ELF-1 (cell line): ENCODE measurements around the gene GABRR3.

Experiments
- DNase-seq: peaks from one replicate; pipeline ENCODE4 v3.0.0-alpha.2; 2016; ENCODE audit warnings: low read depth, low spot score

GABRR3 gene

DNA sequence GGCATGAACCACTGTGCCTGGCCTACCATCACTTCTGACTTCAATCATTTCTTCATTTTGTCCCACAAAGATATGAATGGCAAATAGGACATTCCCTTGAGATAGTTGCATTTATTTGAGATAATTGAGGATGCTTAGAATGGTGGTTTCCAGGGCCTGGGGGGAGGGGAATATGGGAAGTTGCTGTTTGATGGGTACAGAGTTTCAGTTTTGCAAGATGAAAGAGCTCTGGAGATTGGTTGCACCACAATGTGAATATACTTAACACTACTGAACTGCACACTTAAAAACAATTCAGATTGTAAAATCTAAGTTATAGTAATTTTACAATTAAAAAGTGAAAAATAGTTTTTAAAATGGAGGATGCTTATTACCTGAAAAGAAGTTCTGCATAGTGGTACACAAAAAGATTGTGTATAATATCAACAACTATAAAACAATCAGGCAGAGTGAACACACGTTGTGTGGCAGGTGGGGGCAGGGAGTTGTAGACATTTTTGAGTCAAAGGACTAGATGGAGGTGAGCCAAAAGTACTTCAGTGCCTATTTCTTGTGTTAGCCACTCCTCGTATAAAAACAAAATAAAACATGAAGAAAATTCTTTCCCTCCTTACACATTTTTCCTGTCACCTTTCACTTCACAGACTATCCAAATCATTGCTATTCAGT is 44.4 kb downstream of the GABRR3 start:
- DNase-seq = no peak

DNA sequence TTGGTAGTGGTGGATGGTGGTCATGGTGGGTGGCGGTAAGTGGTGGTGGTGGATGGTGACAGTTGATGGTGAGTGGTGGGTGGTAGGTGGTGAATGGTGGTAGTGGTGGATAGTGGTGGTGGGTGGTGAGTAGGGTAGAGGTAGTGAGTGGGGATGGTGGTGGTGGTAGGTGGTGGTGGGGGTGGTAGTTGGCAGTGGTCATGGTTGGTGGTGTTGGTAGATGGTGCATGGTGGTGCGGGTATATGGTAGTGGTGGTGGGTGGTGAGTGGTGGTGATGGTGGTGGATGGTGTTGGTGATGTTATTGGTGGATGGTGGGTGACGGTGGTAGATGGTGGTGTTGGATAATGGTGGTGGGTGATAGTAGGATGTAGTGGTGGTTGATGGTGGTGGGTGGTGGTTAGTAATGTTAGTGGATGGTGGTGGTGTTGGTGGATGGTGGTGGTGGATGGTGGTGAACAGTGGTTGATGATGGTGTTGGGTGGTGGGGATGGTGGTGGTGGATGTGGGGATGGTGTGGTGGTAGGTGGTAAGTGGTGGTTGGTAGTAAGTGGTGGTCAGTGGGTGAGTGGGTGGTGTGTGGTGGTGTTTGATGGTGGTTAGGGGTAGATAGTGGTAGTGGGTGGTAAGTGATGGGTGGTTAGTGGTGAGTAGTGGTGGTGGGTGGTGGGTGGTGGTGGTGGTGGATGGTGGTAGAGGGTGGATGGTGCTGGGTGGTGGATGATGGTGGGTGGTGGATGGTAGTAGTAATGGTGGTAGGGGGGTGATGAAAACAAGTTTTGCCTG is 46.1 kb downstream of the GABRR3 start:
- DNase-seq = no peak

DNA sequence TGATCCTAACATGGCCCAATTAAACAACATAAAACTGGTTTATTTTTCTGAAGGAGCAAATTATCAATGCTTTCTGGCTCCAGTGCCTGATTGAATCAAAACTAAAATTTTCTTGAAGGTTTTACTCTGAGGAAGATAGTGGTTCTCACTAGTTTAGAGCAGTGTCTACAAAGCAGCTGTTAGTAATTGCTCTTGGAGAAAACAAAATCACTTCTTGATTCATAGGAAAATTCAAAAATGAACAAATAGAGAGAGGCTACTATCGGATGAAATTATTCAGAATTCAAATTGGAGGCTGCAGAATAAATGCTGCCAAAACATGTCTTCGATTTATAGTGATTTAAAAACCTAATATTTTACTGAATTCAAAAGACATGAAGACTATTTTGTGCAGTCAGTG is 47.8 kb downstream of the GABRR3 start:
- DNase-seq = no peak

DNA sequence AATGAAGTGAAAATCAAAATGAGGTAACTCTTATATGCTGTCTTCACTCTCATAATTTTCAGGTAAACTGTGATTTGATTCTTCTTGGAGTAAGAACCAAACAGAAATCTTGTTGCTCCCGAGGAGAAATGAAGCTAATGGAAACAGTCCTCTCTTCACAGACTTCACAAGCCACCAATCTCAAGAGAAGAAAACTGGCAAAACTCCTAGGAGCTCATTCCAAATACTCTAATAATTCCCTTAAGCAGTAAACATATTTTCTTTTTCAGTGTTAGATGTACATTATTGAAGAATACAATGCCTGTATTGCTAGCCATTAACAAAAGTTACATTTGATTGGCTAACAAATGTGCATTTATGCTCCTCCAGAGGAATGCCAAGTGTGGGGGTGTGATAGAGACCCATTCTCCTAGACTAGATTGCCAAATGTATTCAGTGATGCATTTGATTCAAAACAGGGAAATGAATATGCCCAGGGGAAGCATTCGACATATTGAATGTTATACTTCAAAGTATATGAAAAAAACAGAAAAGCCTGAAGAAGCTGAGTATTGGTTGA is 51.1 kb downstream of the GABRR3 start:
- DNase-seq = no peak

DNA sequence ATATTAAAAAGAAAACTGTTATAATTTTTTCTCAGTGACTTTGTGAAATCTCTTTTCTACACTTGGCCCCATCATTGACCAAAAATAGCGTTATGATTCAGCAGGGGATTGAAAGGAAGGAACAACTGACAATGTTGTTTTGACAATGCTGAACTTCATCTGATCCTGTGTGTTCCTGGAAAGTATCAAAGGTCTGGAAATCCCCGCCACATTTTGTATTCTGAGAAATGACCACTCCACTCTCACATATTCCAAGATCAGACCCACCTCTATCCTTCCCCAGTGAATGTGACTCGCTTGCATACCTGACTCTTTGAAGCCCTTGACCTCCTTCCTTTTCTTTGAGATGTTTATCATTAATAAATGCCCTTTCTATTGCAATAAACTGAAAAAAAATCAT is 53.2 kb downstream of the GABRR3 start:
- DNase-seq = no peak

DNA sequence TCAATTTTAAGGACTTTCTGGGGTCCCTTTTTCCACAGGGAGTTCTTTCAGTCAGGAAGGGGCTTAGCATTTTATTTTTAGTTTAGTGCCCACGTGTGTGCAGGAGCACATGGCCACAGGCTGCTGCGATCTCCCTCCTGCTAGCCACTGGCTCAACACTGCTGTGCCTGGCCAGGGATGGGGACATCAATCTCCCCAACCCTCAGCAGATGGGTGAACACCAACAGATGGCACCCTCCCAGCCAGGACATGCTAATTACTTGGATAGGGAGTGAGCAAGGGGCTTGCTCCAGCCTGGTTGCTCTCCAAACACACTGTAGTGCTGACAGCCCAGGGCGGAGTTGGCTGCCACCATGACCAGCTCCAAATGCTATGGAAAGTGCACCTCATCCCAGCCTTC is 55.5 kb downstream of the GABRR3 start:
- peak; percentile 49 for DNase-seq

DNA sequence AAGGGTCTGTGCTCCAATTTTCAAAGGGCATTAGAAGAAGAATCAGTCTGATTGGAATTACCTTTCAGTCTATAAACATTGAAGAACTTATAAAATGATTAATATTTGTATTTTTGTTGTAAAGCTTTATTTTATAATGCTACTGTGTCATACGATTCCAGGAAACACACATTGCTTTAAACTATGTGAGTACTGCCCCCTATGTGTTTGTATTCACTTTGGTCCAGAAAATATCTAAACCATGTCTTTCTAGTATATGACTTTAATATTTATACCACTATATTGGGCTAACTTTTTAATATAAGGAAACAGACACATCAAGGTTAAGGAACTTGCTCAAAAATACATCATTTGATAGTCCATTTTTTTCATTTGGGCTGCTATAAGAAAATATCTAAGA is 59.6 kb downstream of the GABRR3 start:
- no peak for DNase-seq

DNA sequence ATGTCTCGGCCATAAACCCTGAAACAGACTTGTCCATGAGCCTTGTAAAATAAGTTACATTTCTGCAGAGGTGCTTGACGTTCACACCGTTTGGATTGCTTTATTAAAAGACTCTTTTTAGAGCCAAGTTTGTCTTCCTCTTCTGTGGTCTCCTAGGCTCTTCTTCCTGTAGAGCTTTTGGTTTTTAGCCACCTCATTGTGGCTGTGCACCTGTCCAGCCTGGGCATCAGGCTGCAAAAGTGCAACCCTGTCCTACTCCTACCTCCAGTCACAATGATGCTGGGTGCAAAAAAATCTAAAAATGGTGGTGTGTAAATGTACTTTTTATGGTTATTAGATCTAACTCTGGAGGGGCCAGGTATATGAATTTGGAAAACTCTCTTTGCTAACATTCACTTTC is 60.1 kb downstream of the GABRR3 start:
- no peak for DNase-seq

DNA sequence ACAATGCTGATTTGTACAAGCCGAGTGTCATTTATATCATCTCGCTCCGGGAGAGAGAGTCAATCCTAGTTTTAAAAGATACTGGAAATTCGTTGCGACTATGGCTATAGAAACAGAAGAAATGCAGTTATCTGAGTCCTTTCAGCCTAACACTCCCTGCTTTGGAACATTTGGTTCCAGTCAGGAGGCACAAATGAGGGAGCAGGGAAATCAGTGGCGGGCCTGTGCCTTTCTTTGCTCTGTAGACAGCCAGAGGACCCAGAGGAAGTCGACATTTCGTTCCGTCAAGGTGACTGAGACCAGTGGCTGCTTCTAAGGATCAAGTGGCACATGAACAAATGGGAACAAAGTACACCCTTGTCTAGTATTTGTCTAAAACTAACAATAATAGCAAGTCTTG is 62.1 kb downstream of the GABRR3 start:
- DNase-seq = no peak

DNA sequence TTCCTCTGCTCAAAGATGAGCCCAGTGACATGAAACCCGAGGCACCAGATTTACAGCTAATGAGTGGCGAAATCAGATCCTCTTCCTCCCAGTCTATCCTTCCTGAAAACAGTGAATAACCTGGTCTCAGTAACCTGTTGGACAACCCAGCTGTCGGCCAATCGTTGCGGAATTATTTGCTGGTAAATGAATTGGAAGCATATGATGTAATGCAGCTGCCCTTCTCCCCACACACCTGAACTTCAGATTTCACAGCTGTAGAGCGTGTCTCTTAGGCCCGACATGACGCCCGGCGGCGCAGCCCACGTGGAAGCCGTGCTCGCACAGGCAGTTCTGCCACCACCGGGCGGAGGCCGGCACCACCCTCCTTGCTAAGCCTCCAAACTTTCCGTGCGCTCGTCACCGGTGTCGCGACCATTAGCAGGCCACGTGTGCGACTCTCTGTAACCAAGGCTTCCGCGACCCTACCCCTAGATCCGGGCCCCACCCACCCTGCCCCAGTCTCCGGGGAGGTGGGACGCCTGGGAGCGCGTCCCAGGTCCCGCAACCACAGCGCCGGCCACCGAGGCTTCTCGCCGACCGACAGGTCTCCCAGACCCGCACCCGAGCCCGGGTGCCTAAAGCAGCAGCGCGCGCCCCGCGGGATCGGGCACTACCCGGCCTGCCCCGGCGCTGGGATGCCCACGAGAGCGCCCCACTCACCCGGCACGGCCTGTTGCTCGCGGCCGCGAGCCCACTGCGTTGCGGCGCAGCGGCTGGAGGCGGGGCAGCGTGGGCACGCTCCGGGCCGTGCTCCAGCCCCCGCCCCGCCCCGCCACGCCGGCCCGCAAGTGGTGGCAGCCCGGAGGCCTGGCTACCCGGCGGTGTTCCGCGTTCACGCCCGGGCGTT is 63.2 kb downstream of the GABRR3 start, which contains the start of gene RIOX2:
Gene RIOX2 (minus strand): TSS at position 753 of the 889 bp plus-strand sequence. CDS start 4,838 bp downstream, outside the sequence.
- peak; percentile 70 for DNase-seq

DNA sequence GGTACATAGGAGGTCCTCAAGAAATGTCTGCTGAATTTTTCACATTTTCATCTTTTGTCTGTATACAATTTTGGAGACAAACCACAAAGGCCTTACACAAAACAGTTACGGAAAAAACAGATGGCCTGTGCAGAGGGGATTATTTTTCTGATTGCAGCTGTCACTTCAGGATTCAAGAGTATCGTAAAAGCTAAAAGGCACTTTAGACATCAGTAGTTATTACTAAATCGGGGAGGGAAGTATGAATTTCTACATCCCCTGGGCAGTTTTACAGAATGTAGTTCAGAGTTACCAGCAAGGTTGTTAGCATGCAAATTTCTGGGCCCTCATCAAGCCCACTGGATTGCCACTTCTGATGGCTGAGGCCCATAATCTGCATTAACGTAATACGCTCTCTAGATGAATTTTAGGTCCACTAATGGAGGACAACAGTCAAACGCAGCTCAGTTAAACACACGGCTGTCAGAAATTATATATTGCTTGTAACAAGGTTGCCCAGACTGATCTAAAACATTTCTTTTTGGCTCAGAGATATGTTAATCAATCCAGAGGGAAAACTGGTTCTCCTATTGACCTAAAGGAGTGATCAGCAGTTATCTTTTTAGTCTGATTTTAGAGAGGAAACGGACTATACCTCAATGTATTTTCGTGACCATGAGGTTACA is 64.0 kb downstream of the GABRR3 start:
- DNase-seq = no peak

DNA sequence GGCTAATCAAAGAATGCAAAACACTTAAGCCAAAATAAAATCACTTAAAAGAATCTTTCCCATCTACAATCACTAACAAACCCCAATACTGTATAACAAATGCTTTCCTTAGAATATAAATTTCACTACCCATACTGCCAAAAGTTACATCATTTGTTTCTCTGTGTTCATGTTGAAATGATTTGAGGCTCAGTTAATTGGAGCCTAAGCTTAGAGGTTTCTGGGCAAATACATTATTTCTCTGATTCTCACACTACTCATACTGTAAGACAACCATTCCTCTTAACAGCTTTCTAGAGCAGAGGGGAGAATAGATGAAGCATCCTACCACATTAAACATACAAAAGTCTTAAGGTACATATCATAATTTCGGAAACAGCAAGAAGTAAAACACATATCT is 65.0 kb downstream of the GABRR3 start:
- DNase-seq = no peak

DNA sequence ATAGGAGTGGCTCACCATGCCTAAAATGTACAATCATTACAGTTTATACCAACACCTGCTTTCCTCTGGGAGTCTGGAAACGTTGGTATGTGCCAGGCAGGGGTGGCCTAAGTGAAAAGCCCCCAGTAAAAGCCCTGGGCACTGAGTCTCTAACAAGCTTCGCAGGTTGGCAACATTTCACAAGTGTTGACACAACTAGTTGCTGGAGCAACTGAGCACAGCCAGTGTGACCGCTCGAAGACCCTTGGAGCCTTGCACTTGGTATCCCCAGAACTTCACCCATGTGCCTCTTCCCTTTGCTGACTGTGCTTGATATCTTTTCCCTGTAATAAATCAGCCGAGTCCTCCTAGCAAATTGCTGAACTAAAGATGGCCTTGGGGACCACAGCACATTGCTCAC is 65.6 kb downstream of the GABRR3 start:
- DNase-seq = no peak

DNA sequence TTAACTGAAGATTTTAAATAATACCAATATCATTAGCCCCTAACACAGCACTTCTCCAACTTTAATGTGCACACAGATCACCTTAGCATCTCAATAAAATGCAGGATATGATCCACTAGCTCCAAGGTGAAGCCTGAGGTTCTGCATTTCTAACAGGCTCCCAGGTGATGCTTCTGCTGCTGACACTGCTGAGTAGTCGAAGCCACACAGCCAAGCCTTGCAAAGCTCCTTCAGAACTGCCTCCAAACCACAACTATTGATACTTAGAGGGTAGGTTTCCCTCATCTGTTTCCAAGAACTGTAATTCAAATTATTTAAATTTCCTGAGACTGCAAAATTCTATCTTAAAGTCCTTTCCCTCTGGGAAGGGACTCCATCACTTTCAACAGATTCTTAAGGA is 66.7 kb downstream of the GABRR3 start:
- no peak for DNase-seq

DNA sequence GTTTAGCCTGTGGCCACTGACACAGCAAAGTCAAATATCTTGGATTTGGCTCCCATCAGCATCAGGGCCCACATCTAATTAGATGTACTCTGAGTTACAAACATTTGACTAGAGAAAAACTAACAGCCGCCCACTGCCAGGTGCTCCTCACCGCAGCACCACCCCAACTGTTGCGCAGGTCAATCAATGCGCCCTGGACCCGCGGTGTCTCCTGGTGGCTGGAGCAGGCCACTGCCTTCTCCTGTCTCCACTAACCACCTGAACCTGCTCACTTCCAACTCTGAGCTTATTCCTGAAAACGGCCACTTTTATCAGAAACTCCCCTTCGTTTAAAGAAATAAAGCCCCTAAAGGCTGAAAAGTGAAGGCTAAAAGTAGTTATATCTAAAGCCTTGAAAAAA is 67.1 kb downstream of the GABRR3 start:
- DNase-seq = peak; percentile 14

DNA sequence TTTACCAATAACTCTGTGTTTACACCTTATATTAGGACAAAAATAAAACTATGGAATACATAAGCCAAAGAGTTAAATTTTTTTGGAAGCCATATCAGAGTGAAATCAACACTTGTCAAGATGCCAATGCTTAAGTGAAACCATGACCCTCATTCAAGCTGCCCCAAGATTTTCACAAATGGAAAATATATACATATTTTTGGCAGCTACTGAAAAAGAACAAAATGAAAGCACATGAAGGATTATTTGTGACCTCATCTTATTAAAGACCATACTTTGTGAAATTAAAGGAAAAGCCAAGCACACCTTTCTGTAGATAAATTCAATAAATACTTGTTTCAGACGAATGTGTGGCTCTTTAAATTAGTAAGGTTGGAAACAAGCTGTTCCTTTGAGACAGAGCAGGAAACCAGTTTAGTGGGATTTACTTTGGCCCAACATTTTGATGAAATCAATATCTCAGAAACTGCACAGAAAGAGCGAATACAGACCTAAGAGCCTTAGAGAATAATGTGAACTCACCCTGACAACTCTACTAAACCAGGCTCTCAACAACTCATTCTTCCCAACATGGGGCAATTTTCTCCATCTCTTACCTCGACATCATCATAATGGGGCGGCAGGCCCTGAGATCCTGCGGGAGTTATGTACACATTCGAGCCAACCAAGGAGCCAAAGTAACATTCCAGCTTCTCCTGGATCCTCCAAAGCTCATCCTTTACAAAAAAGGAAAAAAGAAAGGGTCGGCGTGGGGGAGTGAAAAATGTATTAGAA is 73.9 kb downstream of the GABRR3 start:
- DNase-seq = no peak

DNA sequence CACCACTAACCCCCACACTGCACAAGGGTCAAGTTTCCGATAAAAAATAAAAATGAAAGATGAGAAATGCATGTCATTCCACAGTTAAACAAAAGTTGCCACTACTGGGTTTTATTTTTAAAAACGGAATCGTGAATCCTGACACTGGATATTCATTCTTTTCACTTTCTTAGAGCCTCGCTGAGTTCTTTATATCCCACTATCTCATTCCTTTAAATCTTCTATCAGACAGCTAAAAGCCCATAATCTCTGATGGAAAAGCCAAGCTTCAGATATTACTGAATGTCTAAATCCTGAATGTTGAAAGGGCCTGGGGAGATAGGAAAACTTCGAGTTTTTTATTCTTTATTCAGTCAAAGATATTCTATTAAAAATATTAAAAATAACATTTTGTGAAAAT is 74.6 kb downstream of the GABRR3 start:
- no peak for DNase-seq

DNA sequence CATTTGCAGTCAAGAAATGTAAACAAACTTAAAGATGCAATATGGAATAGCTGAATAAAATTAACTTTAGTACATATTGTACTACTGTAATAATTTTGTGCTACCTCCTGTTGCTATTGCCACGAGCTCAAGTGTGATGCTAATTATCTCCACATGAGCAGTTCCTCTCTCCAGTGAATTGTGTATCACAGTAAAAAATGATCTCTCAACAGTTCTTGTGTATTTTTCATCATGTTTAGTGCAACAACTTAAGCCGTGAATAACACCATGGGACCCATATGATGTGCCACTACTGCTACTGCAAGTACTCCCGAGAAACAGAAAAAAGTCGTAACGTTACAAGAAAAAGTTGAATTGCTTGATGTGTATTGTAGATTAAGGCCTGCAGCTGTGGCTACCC is 75.2 kb downstream of the GABRR3 start:
- no peak for DNase-seq

DNA sequence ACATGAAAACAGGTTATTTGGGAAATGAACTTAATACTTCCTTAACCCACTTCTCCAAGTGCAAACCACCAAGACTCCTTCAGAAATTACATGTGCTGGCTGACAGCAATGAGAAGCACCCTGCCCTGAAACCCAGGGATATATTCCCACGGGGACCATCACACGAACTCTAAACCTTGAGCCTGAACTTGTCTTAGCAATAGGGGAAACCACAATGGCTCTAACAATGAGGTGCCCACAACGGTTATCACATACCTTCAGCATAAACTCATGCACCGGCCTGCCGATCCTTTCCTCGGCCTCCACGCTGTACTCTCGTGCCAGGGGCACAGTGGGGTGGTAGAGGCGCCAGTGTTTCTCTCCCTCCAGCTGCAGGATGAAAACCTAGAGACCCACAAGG is 76.3 kb downstream of the GABRR3 start:
- no peak for DNase-seq

DNA sequence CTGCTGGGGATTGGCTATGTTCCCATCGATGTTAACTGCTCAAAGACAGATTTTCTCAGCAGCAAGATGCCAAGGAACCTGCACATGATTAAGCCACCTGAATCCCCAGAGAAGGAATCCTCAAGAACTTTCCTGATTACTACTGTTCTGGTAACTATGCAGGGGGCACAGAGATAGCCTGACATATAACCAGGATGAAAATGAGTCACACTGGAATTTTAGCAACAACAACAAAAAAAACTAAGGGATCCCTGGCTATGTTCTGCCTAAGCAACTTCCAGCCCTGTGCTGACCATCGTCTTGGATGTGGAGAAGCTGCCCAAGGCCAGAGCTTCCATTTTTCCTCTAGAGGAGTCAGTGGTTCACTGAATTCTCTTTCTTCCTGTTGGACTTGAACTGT is 76.7 kb downstream of the GABRR3 start:
- DNase-seq = no peak
